ENCODE results near the gene WASF3. TPM values are rescaled to one million over a fixed set of nuclear protein-coding genes. Genes with fewer than 3 reads are reported as not detected.
"Not testable (repeated sequence)": the region's sequence is repeated elsewhere in the genome, so short reads cannot be mapped to it uniquely, and the experiment has no call there.

The WASF3 gene
- total RNA-seq, 1 experiment from 2014 or later, result 0.31 TPM

DNA sequence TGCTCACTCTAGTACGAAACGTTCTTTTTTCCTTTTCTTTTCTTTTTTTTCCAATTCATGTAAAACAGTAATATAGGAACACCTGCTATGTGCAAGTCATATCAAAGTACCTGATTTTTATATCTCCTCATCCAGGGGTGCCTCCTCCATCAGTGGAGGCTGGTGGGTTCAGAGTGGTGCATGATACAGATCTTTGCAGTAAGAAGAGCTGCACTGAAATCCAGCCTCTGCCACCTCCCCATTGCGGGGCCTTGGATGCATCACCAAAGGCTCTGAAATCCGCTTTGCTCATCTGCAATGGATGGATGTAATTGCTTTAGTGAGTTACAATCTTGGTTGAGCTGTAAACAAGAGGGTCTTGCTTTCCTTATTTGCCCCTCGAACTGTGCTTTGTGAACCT lies 164.8 kb downstream of the WASF3 start:
- Histone ChIP-seq H3K36me3 (ENCODE audit: low read depth) (no peaks in the 10 kb centered on the region), H3K79me2 (ENCODE audit: low read depth) (no peaks in the 10 kb centered on the region), H3K4me2 (no peak overlapping the region), H3K9me3 (ENCODE audit: insufficient read depth, low read depth) (no peaks in the 10 kb centered on the region; the same call in 1 of the 2 replicates), H3K4me1 (replicated peaks; ENCODE audit: insufficient read depth) (no peaks in the 10 kb centered on the region), H2AFZ (no peak overlapping the region), H3K4me3 (no peak overlapping the region), H3K9me2 (ENCODE audit: insufficient read depth) (no peaks in the 10 kb centered on the region), H3K27ac (no peak overlapping the region), H4K20me1 (ENCODE audit: insufficient read depth) (no peaks in the 10 kb centered on the region), H3K27me3 (ENCODE audit: insufficient read depth, low read depth) (peaks cover 55% of the 10 kb centered on the region), H3F3A (ENCODE audit: insufficient read depth, low read depth) (no peaks in the 10 kb centered on the region)
- TF ChIP-seq CTCF (conservative IDR thresholded peaks at IDR 0.05) (no peak), EZH2 (IDR thresholded peaks at IDR 0.05; ENCODE audit: low read depth) (no peak)
- no peak for DNase-seq
- ChIA-PET CTCF (no interaction called here), POLR2A (ENCODE audit: unreplicated experiment) (no interaction called here)
- no TSS peak for BruUV-seq (replicated peaks)
- intact Hi-C loops (cut with micrococcal nuclease; ENCODE audit: unreplicated experiment), result no loop called here

- POLR2A ChIA-PET (ENCODE audit: unreplicated experiment); BruUV-seq (replicated peaks); H3K4me2 ChIP-seq; H3K79me2 ChIP-seq (ENCODE audit: low read depth); H3K4me3 ChIP-seq; intact Hi-C loops (cut with micrococcal nuclease; ENCODE audit: unreplicated experiment); H2AFZ ChIP-seq; H3K9me3 ChIP-seq (ENCODE audit: insufficient read depth, low read depth); DNase-seq; H3K36me3 ChIP-seq (ENCODE audit: low read depth); H4K20me1 ChIP-seq (ENCODE audit: insufficient read depth); H3F3A ChIP-seq (ENCODE audit: insufficient read depth, low read depth); CTCF ChIA-PET; H3K27ac ChIP-seq; H3K9me2 ChIP-seq (ENCODE audit: insufficient read depth); H3K4me1 ChIP-seq (replicated peaks; ENCODE audit: insufficient read depth): not testable (repeated sequence)
- H3K27me3 ChIP-seq (ENCODE audit: insufficient read depth, low read depth), result peaks cover 61% of the 10 kb centered on the region
Measured at GRCh38 chr13:26723620-26724019, 166.1 kb downstream of the WASF3 start.

DNA sequence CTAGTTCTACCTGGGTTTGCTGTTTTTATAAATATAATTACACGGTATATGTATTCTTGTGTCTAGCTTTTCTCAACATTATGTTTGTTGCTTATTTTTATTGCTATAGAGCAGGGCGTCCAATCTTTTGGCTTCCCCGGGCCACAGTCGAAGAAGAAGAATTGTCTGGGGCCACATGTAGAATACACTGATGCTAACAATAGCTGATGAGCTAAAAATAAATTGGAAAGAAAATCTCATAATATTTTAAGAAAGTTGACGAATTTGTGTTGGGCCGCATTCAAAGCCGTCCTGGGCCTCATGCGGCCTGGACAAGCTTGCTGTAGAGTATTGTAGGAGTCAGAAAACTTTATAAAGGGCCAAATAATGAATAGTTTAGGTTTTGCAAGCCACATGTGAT lies 169.2 kb downstream of the WASF3 start:
- Histone ChIP-seq H3K9me3 (ENCODE audit: insufficient read depth, low read depth) (no peaks in the 10 kb centered on the region; the same call in 1 of the 2 replicates), H3K27me3 (ENCODE audit: insufficient read depth, low read depth) (peaks cover 46% of the 10 kb centered on the region), H3K79me2 (ENCODE audit: low read depth) (no peaks in the 10 kb centered on the region), H3K4me2 (no peak overlapping the region), H3K36me3 (ENCODE audit: low read depth) (no peaks in the 10 kb centered on the region), H3K27ac (no peak overlapping the region), H3K9me2 (ENCODE audit: insufficient read depth) (no peaks in the 10 kb centered on the region), H3K4me3 (no peak overlapping the region), H4K20me1 (ENCODE audit: insufficient read depth) (no peaks in the 10 kb centered on the region), H2AFZ (no peak overlapping the region), H3K4me1 (replicated peaks; ENCODE audit: insufficient read depth) (no peaks in the 10 kb centered on the region), H3F3A (ENCODE audit: insufficient read depth, low read depth) (no peaks in the 10 kb centered on the region)
- no peak for DNase-seq
- TF ChIP-seq CTCF (conservative IDR thresholded peaks at IDR 0.05) (no peak), EZH2 (IDR thresholded peaks at IDR 0.05; ENCODE audit: low read depth) (no peak)
- CTCF ChIA-PET, result no interaction called here
- POLR2A ChIA-PET (ENCODE audit: unreplicated experiment), result no interaction called here
- BruUV-seq (replicated peaks), result no TSS peak
- intact Hi-C loops (cut with micrococcal nuclease; ENCODE audit: unreplicated experiment), result no loop called here

DNA sequence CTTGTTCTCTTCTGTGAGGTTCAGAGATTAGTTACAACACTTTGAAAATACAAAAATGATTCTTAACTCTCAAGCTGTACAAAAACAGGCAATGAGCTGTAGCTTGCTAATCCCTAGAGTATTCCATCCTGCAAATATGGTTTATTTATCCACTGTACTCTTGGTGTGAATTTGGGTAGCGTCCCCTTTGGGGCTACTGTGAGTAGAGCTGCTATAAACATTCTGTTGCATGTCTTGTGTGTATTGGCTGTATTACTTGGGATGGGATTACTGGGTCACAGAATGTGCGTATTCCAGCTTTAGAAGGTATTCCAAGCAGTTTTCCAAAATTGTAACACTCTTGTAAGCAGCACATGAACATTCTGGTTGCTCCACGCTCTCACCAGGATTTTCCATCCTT lies 169.6 kb downstream of the WASF3 start:
- BruUV-seq (replicated peaks), result no TSS peak
- Histone ChIP-seq H3K4me1 (replicated peaks; ENCODE audit: insufficient read depth) (no peaks in the 10 kb centered on the region), H3K27ac (no peak overlapping the region), H3K9me3 (ENCODE audit: insufficient read depth, low read depth) (no peaks in the 10 kb centered on the region; the same call in 1 of the 2 replicates), H4K20me1 (ENCODE audit: insufficient read depth) (no peaks in the 10 kb centered on the region), H3K9me2 (ENCODE audit: insufficient read depth) (no peaks in the 10 kb centered on the region), H2AFZ (no peak overlapping the region), H3K36me3 (ENCODE audit: low read depth) (no peaks in the 10 kb centered on the region), H3K4me3 (no peak overlapping the region), H3K4me2 (no peak overlapping the region), H3K27me3 (ENCODE audit: insufficient read depth, low read depth) (peaks cover 41% of the 10 kb centered on the region), H3K79me2 (ENCODE audit: low read depth) (no peaks in the 10 kb centered on the region), H3F3A (ENCODE audit: insufficient read depth, low read depth) (no peaks in the 10 kb centered on the region)
- intact Hi-C loops (cut with micrococcal nuclease; ENCODE audit: unreplicated experiment), result no loop called here
- TF ChIP-seq CTCF (conservative IDR thresholded peaks at IDR 0.05), result no peak
- ChIA-PET CTCF (no interaction called here), POLR2A (ENCODE audit: unreplicated experiment) (no interaction called here)
- no peak for DNase-seq
